ENCODE data around the gene PEBP1.
A peak's percentile ranks its signal among the peaks of the same experiment; 100 is the strongest.

GRCh38 chr12:118175823-118176447 lies 40.0 kb downstream of the PEBP1 start:
- TF ChIP-seq CTCF (IDR thresholded peaks at IDR 0.05; ENCODE audit: insufficient read depth, low read length) (no peak), POLR2AphosphoS5 (IDR thresholded peaks at IDR 0.05; ENCODE audit: low read depth) (peak; percentile 69; the same call in 1 of the 2 replicates), GABPA (IDR thresholded peaks at IDR 0.05; ENCODE audit: low read depth) (no peak)
- TF ChIP-seq, protein P1, sequence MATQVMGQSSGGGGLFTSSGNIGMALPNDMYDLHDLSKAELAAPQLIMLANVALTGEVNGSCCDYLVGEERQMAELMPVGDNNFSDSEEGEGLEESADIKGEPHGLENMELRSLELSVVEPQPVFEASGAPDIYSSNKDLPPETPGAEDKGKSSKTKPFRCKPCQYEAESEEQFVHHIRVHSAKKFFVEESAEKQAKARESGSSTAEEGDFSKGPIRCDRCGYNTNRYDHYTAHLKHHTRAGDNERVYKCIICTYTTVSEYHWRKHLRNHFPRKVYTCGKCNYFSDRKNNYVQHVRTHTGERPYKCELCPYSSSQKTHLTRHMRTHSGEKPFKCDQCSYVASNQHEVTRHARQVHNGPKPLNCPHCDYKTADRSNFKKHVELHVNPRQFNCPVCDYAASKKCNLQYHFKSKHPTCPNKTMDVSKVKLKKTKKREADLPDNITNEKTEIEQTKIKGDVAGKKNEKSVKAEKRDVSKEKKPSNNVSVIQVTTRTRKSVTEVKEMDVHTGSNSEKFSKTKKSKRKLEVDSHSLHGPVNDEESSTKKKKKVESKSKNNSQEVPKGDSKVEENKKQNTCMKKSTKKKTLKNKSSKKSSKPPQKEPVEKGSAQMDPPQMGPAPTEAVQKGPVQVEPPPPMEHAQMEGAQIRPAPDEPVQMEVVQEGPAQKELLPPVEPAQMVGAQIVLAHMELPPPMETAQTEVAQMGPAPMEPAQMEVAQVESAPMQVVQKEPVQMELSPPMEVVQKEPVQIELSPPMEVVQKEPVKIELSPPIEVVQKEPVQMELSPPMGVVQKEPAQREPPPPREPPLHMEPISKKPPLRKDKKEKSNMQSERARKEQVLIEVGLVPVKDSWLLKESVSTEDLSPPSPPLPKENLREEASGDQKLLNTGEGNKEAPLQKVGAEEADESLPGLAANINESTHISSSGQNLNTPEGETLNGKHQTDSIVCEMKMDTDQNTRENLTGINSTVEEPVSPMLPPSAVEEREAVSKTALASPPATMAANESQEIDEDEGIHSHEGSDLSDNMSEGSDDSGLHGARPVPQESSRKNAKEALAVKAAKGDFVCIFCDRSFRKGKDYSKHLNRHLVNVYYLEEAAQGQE (IDR thresholded peaks at IDR 0.05; ENCODE audit: insufficient replicate concordance, low read depth) = no peak

Data from HL-60 (cell line).